IPS-15b (cell line): Measurements from ENCODE around the gene EVPL.

Experiments
- H3K27me3 ChIP-seq: one replicate; pipeline ENCODE4 v1.6.1; 2013; ENCODE audit warnings: low read length; ENCODE audit not compliant: control insufficient read depth, insufficient read depth
- H3K36me3 ChIP-seq: one replicate; pipeline ENCODE4 v1.6.1; 2013; ENCODE audit warnings: low read length; ENCODE audit not compliant: control insufficient read depth, insufficient read depth
- H3K4me1 ChIP-seq: one replicate; pipeline ENCODE4 v1.6.1; 2013; ENCODE audit warnings: mild to moderate bottlenecking, low read length; ENCODE audit not compliant: control insufficient read depth, insufficient read depth
- H3K4me3 ChIP-seq: one replicate; pipeline ENCODE4 v1.5.1; 2013; ENCODE audit warnings: low read depth, low read length
- H3K9ac ChIP-seq: one replicate; pipeline ENCODE4 v1.6.1; 2013; ENCODE audit warnings: low read depth, mild to moderate bottlenecking, low read length
- H3K9me3 ChIP-seq: one replicate; pipeline ENCODE4 v1.6.1; 2013; ENCODE audit warnings: mild to moderate bottlenecking, low read length; ENCODE audit not compliant: control insufficient read depth, insufficient read depth

The EVPL gene

DNA sequence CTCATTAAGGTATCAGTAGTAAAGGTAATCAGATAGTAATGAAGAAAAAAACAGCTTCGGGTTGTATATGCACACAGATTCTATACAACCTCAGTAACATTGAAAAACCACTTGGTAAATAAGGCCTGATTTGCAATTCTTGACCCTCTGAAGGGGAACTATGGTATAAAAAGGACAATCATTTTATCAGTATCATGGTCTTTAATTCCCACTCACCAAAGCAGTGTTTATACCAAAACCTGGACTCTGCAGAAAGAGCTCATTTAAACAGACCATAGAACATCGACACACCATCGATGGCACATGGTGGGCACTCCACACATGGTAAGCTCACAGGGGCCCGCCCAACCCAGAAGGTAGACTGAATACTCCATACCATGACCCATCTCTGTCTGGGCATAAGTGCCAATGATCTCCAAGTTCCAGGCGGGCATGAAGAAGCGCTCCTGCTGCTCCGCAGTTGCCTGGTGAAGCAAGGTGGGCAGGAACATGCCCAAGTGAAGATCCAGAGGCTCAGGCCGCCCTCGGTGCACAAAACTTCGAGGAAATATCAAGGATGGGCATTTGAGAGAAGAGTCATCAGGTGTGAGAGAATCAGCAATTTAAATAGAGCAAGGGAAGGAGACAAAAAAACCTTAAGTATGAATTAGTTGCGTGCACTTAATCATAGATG lies 67.1 kb downstream of the EVPL start:
- no peak overlapping the region for H3K9ac ChIP-seq
- H3K9me3 ChIP-seq = no peaks in the 10 kb centered on the region
- no peaks in the 10 kb centered on the region for H3K27me3 ChIP-seq
- peaks cover 8% of the 10 kb centered on the region for H3K36me3 ChIP-seq
- H3K4me3 ChIP-seq = no peak overlapping the region
- H3K4me1 ChIP-seq = peaks cover 16% of the 10 kb centered on the region

DNA sequence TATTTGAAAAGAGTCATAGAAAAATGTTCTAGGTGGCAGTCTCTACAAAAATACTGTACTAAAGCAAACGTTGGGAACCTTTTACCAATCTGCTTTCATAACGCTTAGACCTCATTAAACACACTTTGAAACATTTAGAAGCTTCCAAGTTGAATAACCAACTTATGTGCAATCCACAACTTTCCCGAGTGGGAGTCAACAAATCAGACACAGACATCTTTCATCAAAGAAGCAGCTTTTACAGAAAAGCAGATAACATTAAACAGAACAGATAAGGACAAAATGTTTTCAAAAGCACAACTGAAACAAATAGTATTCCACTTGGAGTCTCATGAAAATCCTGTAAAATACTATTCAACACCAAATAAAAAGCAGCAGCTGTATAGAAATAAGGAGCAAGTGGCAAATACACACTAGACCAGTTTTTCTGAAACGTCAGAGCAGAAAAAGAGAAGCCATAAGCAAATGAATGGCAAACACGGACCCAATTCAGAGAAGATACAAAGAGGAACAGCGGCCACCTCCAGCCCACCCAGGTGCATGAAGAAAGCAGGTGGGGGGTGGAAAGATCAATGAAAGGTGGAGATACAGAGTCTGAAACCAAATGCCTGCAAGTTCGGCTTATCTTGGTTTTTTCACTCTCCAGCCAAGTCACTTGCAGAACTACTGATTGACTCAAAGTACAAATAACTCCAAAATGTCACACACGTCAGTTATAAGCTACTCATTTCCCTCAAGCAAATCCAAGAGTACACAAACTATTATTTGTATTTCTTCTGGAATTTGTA lies 67.9 kb downstream of the EVPL start:
- peaks cover 10% of the 10 kb centered on the region for H3K36me3 ChIP-seq
- H3K4me1 ChIP-seq = peaks cover 16% of the 10 kb centered on the region
- no peak overlapping the region for H3K4me3 ChIP-seq
- H3K9ac ChIP-seq = no peak overlapping the region
- no peaks in the 10 kb centered on the region for H3K9me3 ChIP-seq
- H3K27me3 ChIP-seq = no peaks in the 10 kb centered on the region
